Measurements from ENCODE around the gene KIAA1549.

GRCh38 chr7:138863931-138864330 is 117.3 kb downstream of the KIAA1549 start:
- TF ChIP-seq CTCF (IDR thresholded peaks at IDR 0.05; ENCODE audit: low read depth, low read length, missing input control) = no peak
- no peak for TF ChIP-seq TAF1 (conservative IDR thresholded peaks at IDR 0.05)
- no peak for TF ChIP-seq YY1 (IDR thresholded peaks at IDR 0.05)
- no peak for TF ChIP-seq RAD21 (IDR thresholded peaks at IDR 0.05)
- TF ChIP-seq JUND (IDR thresholded peaks at IDR 0.05) = no peak
- TF ChIP-seq ZBTB33 (IDR thresholded peaks at IDR 0.05) = no peak
